Measurements from ENCODE around the gene CHMP2A.

- no peak for TF ChIP-seq CTCF (IDR thresholded peaks at IDR 0.05; ENCODE audit: poor library complexity, severe bottlenecking)
- no peak for TF ChIP-seq RAD21 (conservative IDR thresholded peaks at IDR 0.05)
- no peak for TF ChIP-seq TAF1 (IDR thresholded peaks at IDR 0.05; ENCODE audit: low read depth)
- no peak for TF ChIP-seq POLR2AphosphoS5 (IDR thresholded peaks at IDR 0.05)
- no peak for TF ChIP-seq MXI1 (conservative IDR thresholded peaks at IDR 0.05; ENCODE audit: poor library complexity, severe bottlenecking)
- TF ChIP-seq EP300 (conservative IDR thresholded peaks at IDR 0.05; ENCODE audit: poor library complexity, severe bottlenecking) = no peak
- no peak for TF ChIP-seq EZH2 (IDR thresholded peaks at IDR 0.05; ENCODE audit: borderline replicate concordance, insufficient read depth, low read length, poor library complexity, severe bottlenecking)
- TF ChIP-seq SMC3 (conservative IDR thresholded peaks at IDR 0.05; ENCODE audit: poor library complexity) = no peak
- TF ChIP-seq REST (IDR thresholded peaks at IDR 0.05; ENCODE audit: borderline replicate concordance) = no peak
Observed at GRCh38 chr19:58560007-58560887, 5.3 kb upstream of the CHMP2A start.
